HG02870 (cell line): ENCODE results near the gene EPS8L2.
A peak's percentile ranks its signal among the peaks of the same experiment; 100 is the strongest.
"Not testable (repeated sequence)": the region's sequence is repeated elsewhere in the genome, so short reads cannot be mapped to it uniquely, and the experiment has no call there.

Source experiments
- ATAC-seq: cut with Tn5 transposase; IDR thresholded peaks from one replicate; pipeline ENCODE4 v1.9.1; 2021; ENCODE audit warnings: mild to moderate bottlenecking, moderate library complexity; ENCODE audit not compliant: unreplicated experiment

The EPS8L2 gene

DNA sequence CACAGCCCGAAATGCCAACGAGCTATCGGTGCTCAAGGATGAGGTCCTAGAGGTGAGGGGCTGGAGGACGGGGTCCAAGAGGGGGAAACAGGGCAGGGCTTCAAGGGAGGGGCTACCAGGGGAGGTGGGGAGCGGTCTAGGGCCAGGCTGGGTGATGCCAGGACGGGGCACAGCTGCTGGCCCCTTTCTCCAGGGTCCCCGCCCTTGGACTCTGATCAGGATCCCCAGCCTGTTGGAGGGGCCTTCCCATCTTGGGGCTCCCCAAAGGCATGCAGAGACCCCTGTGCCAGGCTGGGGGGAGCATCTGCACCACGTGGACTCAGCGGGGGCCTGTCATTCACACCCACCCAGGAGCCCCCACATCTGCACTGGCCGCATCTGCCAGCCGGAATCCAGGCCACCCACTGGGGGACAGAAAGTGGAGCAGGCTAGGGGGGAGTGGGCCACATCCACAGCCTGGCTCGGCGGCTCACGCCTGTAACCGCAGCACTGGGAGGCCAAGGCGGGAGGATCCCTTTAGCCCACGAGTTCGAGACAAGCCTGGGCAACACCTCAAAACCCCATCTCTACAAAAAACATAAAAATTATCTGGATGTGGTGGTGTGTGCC is 18.9 kb downstream of the EPS8L2 start:
- ATAC-seq: no peak

DNA sequence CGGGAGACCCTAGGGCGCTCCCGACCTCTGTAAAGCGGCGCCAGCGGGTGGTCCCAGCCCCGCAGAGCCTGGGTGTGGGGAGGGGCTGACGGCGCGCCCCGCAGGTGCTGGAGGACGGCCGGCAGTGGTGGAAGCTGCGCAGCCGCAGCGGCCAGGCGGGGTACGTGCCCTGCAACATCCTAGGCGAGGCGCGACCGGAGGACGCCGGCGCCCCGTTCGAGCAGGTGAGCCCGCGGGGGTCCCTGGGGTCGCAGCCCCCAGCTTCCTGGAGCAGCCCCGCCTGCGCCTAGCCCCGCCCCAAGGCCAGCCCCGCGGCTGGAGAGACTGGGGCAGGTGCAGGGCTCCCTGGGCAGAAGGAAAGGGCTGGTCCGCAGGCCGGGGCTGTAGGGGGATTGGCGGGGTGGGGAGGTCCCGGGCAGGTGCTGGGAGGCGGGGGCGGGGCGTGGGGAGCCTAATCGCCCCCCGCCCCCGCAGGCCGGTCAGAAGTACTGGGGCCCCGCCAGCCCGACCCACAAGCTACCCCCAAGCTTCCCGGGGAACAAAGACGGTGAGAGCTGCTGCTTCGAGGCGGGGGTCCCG is 19.7 kb downstream of the EPS8L2 start:
- no peak for ATAC-seq

DNA sequence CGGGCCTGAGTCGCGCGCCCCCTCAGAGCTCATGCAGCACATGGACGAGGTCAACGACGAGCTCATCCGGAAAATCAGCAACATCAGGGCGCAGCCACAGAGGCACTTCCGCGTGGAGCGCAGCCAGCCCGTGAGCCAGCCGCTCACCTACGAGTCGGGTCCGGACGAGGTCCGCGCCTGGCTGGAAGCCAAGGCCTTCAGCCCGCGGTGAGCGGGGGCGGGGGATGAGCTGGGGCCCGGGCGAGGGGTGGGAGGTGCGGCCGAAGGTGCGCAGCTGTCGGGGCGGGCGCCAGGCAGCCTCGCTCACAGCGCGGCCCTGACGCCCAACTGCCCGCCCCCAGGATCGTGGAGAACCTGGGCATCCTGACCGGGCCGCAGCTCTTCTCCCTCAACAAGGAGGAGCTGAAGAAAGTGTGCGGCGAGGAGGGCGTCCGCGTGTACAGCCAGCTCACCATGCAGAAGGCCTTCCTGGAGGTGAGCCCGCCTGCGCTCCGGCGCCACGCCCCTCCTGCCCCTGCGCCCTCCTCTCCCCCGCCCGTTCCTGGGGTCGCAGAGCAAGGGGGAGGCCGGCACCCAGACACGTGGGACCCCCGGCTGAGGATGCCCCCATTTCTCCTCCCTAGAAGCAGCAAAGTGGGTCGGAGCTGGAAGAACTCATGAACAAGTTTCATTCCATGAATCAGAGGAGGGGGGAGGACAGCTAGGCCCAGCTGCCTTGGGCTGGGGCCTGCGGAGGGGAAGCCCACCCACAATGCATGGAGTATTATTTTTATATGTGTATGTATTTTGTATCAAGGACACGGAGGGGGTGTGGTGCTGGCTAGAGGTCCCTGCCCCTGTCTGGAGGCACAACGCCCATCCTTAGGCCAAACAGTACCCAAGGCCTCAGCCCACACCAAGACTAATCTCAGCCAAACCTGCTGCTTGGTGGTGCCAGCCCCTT is 20.5 kb downstream of the EPS8L2 start:
- no peak for ATAC-seq

DNA sequence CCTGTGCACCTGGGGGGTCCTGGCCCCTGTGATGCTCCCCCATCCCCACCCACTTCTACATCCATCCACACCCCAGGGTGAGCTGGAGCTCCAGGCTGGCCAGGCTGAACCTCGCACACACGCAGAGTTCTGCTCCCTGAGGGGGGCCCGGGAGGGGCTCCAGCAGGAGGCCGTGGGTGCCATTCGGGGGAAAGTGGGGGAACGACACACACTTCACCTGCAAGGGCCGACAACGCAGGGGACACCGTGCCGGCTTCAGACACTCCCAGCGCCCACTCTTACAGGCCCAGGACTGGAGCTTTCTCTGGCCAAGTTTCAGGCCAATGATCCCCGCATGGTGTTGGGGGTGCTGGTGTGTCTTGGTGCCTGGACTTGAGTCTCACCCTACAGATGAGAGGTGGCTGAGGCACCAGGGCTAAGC is 21.3 kb downstream of the EPS8L2 start:
- no peak for ATAC-seq

DNA sequence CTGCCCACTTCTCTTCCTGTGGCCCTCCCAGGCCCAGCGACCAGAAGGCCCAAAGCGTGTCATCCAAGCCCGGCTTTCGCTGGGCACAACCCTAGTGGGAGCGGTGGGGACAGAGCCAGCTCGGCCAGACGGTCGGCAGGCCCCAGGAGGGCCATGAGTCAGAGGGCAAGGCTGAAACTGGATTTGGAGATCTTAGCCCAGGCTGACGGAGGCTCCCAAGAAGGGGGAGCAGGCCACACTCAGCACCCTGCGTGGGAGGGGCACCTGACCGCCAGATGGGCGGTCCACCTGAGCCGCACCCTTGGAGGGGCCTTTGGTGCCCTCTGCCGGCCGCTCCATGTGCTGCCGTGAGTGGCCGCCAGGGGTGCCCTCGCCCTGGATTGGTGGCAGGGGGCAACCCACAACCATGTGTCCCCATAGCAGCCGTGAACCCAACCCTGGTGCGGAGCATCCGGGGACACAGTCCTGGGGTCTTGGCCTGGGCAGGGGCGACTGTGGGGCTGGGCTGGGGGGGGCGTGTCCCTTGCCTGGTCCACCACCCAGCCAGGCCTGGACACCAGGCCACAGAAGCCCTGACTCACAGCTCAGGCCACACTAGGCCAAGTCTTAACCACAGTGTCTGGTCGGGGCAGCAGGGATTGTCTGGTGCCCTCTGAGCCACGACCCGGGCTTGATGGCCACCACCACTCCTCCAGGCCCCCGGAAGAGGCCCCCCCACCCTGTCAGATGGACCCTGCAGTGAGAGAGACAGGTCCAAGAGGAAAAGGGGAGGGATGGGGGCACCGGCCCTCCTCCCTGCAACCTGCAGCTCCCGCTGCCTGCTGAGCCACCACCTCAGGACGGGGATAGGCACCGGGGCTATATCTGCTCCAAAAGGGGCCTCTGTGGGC is 22.1 kb downstream of the EPS8L2 start:
- peak; percentile 58 for ATAC-seq

DNA sequence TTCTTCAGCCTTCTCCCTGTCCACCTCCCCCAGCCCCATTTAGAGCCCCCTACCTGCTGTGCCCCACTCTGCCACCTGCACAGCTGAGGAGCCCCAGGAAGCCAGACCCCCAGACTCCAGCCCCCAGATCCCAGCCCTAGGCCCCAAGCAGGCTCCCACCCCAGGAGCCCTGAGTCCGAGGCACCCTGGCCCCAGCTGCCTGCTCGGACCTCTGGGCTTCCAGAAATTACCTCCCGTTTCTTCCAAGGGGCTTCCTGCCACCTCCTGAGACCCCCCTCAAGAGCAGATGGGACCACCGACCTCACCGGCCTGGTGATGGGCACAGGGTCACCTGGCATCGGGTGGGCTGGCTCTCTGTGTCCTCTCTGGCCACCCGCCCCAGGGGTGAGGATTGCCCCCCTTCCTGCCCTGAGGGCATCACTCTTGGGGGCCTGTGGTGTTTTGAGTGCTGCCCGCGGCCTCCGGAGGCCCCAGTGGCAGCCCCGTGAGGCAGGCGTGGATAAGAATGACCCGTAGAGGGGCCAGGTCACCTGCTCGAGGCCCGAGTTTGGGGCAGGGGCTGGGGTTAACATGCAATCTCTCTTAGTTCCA is 23.0 kb downstream of the EPS8L2 start:
- ATAC-seq: no peak

DNA sequence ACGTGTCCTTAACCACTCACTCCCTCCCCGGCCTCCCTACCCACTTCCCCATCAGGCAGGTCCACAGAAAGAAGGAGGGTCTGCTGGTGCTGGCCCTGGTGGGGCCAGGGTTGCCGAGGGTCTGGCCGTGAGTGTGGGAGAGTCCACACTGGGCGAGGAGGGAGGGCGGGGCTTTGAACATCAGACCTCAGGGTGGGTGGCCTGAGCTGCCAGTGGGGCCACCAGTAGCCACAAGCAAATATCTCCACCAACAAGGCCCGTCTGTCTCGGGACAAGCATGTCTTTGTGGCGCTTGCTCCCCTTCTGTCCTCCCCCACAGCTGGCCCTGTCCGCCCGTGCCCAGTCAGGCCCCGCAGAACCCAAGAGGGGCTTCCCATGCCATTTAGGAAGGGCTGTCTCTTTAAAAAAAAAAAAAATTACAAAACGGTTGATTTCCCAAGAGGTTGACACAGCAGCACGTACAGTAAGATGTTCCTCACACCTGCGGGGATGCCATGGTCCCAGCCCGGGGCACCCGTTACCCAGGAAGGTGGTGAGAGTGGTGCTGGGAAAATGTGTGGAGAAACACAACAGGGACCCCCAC is 23.6 kb downstream of the EPS8L2 start:
- no peak for ATAC-seq

DNA sequence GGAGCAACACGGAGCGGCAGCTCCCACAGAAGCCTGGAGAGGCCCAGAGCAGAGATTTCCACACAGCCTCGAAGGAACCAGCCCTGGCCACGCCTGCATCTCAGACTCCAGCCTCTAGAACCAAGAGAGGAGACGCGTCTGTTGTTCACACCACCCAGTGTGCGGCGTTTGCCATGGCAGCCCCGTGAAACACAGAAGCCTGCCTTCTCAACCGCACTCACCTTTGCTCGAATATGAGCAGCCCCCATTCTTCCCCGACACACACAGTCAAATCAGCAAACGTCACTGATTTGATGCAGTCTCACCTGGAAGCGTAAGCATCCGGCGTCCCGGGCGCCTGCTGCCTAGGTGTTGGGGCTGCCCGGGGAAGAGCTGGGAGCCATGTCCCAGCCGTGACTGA is 27.0 kb downstream of the EPS8L2 start:
- ATAC-seq: no peak

DNA sequence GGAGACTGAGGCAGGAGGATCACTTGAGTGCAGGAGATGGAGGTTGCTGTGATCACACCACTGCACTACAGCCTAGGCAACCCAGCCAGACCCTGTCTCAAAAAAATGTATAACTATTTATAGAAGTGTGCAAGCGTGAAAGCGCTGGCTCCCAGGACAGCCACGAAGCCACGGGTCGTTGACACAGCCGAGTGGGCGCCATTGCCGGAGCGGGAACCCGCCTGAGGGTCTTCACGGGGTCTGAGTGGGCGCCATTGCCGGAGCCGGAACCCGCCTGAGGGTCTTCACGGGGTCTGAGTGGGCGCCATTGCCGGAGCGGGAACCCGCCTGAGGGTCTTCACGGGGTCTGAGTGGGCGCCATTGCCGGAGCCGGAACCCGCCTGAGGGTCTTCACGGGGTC is 28.5 kb downstream of the EPS8L2 start:
- ATAC-seq: not testable (repeated sequence)

DNA sequence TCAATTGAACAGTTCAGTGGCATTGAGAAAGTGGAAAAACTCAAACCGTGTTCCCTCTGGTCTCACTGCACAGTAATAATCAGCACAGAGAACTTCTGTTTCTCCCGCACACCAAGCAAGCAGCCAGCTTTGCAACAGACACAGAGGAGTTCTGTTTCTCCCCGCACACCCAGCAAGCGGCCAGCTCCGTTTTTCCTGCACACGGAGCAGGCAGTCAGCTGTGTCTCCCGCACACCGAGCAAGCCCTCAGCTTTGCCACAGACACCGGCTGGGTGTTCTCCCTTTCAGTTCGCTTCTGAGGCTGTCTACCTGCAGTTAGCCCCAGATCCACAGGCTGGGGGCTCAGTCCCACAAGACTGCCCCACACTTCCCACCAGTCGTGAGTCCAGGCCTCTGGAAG is 31.3 kb downstream of the EPS8L2 start:
- no peak for ATAC-seq

DNA sequence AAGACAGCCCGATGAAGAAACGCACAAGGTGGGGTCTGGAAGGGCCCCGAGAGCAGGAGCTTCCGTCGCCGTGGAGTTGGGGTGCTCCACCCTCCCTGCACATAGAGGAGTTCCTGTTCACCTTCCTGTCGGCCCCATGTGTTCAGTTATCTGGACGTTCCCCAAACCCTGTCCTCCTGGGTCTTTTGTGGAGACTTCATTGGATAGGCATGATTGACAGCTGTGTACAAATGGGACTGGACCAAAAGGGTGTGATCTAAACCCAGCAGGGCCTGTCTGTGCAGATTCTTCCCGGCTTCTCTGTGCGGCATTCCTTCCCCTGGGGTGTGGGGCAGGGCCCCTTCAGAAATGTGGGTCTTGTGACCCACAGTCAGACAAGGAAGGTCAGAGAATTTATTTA is 31.9 kb downstream of the EPS8L2 start:
- not testable (repeated sequence) for ATAC-seq

DNA sequence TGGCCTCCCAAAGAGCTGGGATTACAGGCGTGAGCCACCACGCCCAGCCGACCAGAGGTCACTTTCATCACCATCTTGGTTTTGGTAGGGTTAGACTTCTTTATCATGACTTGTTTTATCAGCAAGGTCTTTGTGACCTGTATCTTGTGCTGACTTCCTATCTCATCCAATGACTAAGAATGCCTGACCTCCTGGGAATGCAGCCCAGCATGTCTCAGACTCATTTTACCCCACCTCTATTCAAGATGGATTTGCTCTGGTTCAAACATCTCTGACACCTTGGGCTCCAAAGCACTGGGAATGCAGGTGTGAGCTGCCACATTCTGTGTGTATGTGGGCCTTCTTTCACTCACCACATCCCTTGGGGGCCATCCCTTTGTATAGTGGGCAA is 36.1 kb downstream of the EPS8L2 start:
- ATAC-seq: no peak

DNA sequence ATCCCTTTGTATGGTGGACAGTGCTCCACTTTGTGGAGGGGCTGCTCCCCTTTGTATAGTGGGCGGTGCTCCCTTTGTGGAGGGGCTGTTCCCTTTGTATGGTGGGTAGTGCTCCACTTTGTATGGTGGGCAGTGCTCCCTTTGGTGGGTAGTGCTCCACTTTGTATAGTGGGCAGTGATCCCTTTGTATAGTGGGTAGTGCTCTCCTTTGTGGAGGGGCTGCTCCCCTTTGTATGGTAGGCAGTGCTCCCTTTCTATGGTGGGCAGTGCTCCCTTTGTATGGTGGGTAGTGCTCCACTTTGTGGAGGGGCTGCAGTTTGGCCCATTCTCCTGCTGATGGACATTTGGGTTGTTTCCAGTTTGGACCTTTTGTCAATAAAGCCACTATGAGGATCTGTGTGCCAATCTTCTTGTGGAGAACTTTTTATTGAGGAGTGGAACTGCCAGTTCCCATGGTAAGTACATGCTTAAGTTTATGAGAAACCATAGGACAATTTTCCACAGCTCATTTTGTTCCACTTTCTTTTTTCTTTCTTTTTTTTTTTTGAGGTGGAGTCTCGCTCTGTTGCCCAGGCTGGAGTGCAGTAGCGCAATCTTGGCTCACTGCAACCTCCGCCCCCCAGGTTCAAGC is 36.7 kb downstream of the EPS8L2 start:
- no peak for ATAC-seq

DNA sequence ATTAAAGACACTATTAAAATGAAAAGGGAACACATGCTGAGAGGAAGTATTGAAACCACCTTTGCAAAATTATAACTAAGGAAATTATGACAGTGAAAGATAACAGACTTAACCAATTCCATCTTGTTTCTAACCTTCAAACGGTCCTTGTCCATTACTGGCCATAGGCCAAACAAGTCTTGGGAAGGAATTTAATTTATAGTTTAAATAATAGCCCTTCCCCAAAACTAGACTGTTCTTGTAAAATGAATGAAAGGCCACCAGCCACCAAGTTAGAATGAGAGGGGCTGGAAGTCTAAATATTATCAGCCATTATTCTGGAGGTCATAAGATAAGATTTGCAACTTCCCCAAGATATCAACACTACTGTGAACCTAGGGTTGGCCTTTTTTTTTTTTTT is 39.4 kb downstream of the EPS8L2 start:
- ATAC-seq: no peak

DNA sequence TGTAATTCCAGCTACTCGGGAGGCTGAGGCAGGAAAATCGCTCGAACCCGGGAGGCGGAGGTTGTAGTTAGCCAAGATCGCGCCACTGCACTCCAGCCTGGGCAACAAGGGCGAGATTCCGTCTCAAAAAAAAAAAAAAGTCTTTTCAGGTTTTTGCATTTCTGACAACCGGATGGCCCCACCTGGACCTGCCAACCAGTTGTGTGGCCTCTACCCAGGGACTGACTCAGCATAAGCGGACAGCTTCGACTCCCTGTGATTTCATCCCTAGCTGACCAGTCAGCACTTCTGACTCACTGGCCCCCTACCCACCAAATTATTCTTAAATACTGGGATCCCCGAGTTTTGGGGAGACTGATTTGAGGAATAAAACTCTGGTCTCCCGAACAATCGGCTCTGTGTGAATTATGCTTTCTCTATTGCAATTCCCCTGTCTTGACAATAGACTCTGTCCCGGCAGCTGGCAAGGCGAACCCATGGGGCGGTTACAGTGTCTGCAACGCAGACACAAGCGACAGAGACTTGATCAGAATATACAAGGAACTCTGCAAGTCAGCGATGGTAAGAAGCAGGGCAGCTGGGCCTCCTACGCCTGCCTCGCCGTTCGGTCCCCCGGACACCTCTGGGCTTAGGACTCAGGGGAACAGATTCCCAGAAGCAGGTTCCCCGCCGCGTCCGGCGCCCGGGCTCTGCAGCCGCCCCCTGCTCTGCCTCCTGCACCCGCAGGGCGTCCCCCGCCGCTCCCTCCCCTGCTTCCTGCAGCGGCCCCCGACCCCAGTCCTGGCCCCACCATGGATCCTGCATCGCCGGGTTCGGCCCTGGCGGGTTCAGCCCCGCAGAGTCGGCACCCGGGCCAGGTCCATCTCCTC is 40.5 kb downstream of the EPS8L2 start:
- ATAC-seq: peak; percentile 24

DNA sequence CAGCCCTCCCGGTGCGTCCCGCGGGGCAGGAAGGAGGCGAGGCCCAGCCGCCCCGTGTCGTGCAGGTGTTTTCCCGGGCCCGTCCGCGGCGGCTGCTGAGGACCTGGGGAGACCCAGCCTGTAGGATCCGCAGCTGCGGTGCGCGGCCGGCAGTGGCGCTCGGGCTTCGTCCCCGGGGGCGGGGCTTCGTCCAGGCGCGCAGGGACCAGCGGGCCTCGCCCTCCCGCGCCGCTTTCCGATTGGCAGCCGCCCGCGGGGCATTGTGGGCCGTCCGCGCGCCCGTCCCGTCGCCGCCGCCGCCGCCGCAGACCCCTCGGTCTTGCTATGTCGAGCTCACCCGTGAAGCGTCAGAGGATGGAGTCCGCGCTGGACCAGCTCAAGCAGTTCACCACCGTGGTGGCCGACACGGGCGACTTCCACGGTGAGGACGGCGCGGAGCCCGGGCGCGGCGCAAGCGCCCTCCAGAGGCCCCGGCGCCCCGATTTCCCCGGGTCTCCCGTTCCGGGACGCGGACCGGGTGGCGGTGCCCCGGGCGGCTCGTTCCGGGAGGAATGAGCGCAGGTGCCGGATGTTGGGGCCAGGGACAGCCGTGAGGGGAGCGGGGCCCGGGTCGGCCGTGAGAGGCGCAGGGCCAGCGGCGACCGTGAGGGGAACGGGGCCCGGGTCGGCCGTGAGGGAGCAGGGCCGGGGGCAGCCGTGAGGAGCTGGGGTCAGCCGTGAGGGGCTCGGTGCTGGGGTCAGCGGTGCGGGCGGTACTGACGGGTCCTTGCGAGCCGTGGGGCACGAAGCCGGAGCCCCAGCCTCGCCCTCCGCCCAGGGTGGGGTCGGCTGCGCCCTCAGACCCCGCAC is 41.4 kb downstream of the EPS8L2 start, which contains the start of gene TALDO1:
TSS of gene TALDO1 (plus strand) at position 307 of the 849 bp plus-strand sequence. CDS start at position 325, 18 bp downstream.
- peak; percentile 84 for ATAC-seq

DNA sequence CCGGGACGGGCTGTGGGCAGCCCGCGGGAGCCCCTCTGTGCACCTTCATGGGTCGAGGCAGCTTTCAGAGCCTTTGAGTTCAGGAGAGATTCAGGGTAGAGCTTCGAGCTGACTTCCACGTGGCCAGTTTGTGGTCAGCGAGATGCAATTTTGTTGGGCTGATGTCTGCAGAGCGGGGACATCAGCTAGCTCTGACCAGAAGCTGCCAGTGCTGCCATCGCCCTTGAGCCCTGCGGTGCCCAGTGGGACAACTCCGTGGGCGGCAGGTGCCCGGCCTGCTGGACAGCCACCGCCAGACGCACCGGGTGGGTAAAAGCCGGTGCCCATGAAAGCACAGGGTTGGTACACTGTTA is 42.0 kb downstream of the EPS8L2 start:
- ATAC-seq: no peak

DNA sequence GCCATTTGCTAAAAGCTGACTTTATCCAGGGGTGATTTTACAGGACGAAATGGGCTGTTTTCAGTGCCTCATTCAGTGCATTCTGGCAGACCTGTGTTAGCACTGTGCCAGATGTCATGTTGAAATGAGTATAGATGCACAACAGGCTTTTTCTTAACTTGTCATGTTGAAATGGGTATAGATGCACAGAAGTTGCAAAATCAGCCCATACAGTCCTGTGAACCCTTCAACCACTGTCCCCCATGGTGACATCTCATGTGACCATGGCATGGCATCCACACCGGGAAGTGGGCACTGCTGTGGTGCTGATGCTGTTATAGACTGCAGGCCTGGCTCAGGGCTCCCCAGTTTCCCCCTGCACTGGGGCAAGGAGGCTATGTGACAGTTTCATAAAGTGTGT is 43.7 kb downstream of the EPS8L2 start:
- no peak for ATAC-seq
